NCI-H2227 treated with DMSO at 0.1 percent for 48 hours (cell line): ENCODE data around the gene CPLX4.
A peak's percentile ranks its signal among the peaks of the same experiment; 100 is the strongest.
"Not testable (repeated sequence)": the region's sequence is repeated elsewhere in the genome, so short reads cannot be mapped to it uniquely, and the experiment has no call there.

ENCODE experiments used
- DNase-seq: peaks from one replicate; lab custom pipeline; 2025; lab: John Stamatoyannopoulos, UW

The CPLX4 gene

GRCh38 chr18:59269563-59270119 lies 48.8 kb downstream of the CPLX4 start:
- no peak for DNase-seq

GRCh38 chr18:59268721-59269562 lies 49.5 kb downstream of the CPLX4 start:
- no peak for DNase-seq

- no peak for DNase-seq
Observed at GRCh38 chr18:59268127-59268720, 50.2 kb downstream of the CPLX4 start.

GRCh38 chr18:59267503-59268126 lies 50.8 kb downstream of the CPLX4 start:
- DNase-seq: no peak

GRCh38 chr18:59266886-59267502 lies 51.5 kb downstream of the CPLX4 start:
- DNase-seq: no peak

GRCh38 chr18:59266459-59266858 lies 52.0 kb downstream of the CPLX4 start:
- no peak for DNase-seq

GRCh38 chr18:59265974-59266369 lies 52.5 kb downstream of the CPLX4 start:
- no peak for DNase-seq

GRCh38 chr18:59265246-59265973 lies 53.0 kb downstream of the CPLX4 start:
- DNase-seq: no peak

GRCh38 chr18:59264651-59265245 lies 53.7 kb downstream of the CPLX4 start:
- DNase-seq: no peak

- DNase-seq: no peak
Observed at GRCh38 chr18:59264121-59264571, 54.3 kb downstream of the CPLX4 start.

GRCh38 chr18:59263661-59264060 lies 54.8 kb downstream of the CPLX4 start:
- DNase-seq: no peak

- not testable (repeated sequence) for DNase-seq
Observed at GRCh38 chr18:59262243-59262642, 56.2 kb downstream of the CPLX4 start.

- DNase-seq: not testable (repeated sequence)
Observed at GRCh38 chr18:59261842-59262241, 56.6 kb downstream of the CPLX4 start.

GRCh38 chr18:59255491-59255890 lies 63.0 kb downstream of the CPLX4 start:
- DNase-seq: not testable (repeated sequence)

- DNase-seq: peak; percentile 81
Observed at GRCh38 chr18:59249199-59249774, 69.2 kb downstream of the CPLX4 start.

GRCh38 chr18:59246796-59247195 lies 71.7 kb downstream of the CPLX4 start:
- DNase-seq: no peak
